Aorta (tissue), 5 donors: Measurements from ENCODE around the gene WWOX. TPM values are rescaled to one million over a fixed set of nuclear protein-coding genes. Genes with fewer than 3 reads are reported as not detected.
A peak's percentile ranks its signal among the peaks of the same experiment; 100 is the strongest.

ENCODE experiments used
- ATAC-seq: fragments of 200-7000 bp; cut with Tn5 transposase; one replicate; pipeline ENCODE4 v1.9.1; 2022; ENCODE audit warnings: moderate library complexity; ENCODE audit not compliant: low FRiP score
- DNase-seq, 2 donors: peaks; one replicate each; pipeline ENCODE4 v3.0.0-alpha.2; 2020
- H3K27ac ChIP-seq, 2 donors: one replicate each; pipeline ENCODE4 v1.5.1; 2013; ENCODE audit warnings: low read length in 2 of 2, mild to moderate bottlenecking in 2 of 2, moderate library complexity in 2 of 2, control low read depth in 1 of 2, inconsistent platforms in 1 of 2, low read depth in 1 of 2
- H3K27me3 ChIP-seq, 2 donors: one replicate each; pipeline ENCODE4 v1.6.1; 2013; ENCODE audit warnings: control low read depth in 1 of 2, low read length in 1 of 2, mild to moderate bottlenecking in 1 of 2, moderate library complexity in 1 of 2; ENCODE audit not compliant: insufficient read depth in 2 of 2, control insufficient read depth in 1 of 2
- H3K36me3 ChIP-seq, 2 donors: one replicate each; pipeline ENCODE4 v1.6.1; 2013; ENCODE audit warnings: control low read depth in 1 of 2, low read length in 1 of 2, mild to moderate bottlenecking in 1 of 2; ENCODE audit not compliant: insufficient read depth in 2 of 2, control insufficient read depth in 1 of 2
- H3K4me1 ChIP-seq, 2 donors: one replicate each; pipeline ENCODE4 v1.6.1; 2013; ENCODE audit warnings: low read length in 2 of 2, control low read depth in 1 of 2, mild to moderate bottlenecking in 1 of 2, moderate library complexity in 1 of 2; ENCODE audit not compliant: insufficient read depth in 2 of 2, control insufficient read depth in 1 of 2
- H3K4me3 ChIP-seq, 2 donors: one replicate each; pipeline ENCODE4 v1.5.1; 2013; ENCODE audit warnings: low read length in 2 of 2, control low read depth in 1 of 2, mild to moderate bottlenecking in 1 of 2
- H3K9me3 ChIP-seq: one replicate; pipeline ENCODE4 v1.6.1; 2013; ENCODE audit warnings: mild to moderate bottlenecking, low read length; ENCODE audit not compliant: control insufficient read depth
- WGBS, 2 donors: extraction: QIAGEN DNeasy Blood & Tissue Kit; methylation state at CpG; one replicate each; pipeline ENCODE4 v1.1.7; 2013; 5-methylcytosine and 5-hydroxymethylcytosine counted together
- intact Hi-C, 2 donors: fragments of 100-400 bp; cut with DNase I; formaldehyde crosslinking; loops; one replicate each; pipeline versions ENCODE4 v1.14.2 to v1.15.0; 2022
- polyA plus RNA-seq, 2 donors: library from polyadenylated mRNA; stranded (reverse); fragments of 200-250 nt; gene quantifications; one replicate each; pipeline ENCODE4 v1.2.3, GENCODE V29; 2013
- total RNA-seq, 2 donors: library from RNA; stranded (reverse); fragmentation: NEBNext Ultra II Directional; extraction: Animal tissue kit (Norgen Biotek cat#: 25700); gene quantifications; one replicate each; pipeline ENCODE4 v1.2.1, GENCODE V29; 2021
- donor health status: healthy with polysubstance abuse.
- donor health status: Bipolar disorder and iron deficiency.
- donor health status: DM: no; HTN: no; CAD: no.
- donor health status: DM: no; HTN: no; CAD: no.
- donor health status: DM: yes; HTN: yes; CAD: no.

WWOX gene
- total and polyA plus RNA-seq, 4 donors: 11.2 to 30.9 (median 14.6) TPM

- no peaks in the 10 kb centered on the region for H3K36me3 ChIP-seq
- DNase-seq (no peak), ATAC-seq (no peak)
- H3K4me1 ChIP-seq: no peaks in the 10 kb centered on the region
- intact Hi-C loops: no loop called here
- H3K9me3 ChIP-seq: peaks cover 4% of the 10 kb centered on the region
- H3K4me3 ChIP-seq: no peak overlapping the region
- H3K27me3 ChIP-seq: peaks cover 0 to 1% of the 10 kb centered on the region in 2 donors
- WGBS, 2 donors: 78 to 80% methylated on average over 12 of the region's 12 CpGs
- H3K27ac ChIP-seq: no peak overlapping the region
Observed at GRCh38 chr16:79121906-79122305, 1022.5 kb downstream of the WWOX start.

- no peaks in the 10 kb centered on the region for H3K36me3 ChIP-seq
- H3K4me1 ChIP-seq: no peaks in the 10 kb centered on the region
- no peak overlapping the region for H3K27ac ChIP-seq
- intact Hi-C loops: no loop called here
- ATAC-seq (no peak), DNase-seq (no peak)
- H3K4me3 ChIP-seq: no peak overlapping the region
- WGBS, 2 donors: 96 to 98% methylated on average over 8 of the region's 8 CpGs
- H3K9me3 ChIP-seq: peaks cover 2% of the 10 kb centered on the region
- peaks cover 0 to under 1% of the 10 kb centered on the region in 2 donors for H3K27me3 ChIP-seq
Observed at GRCh38 chr16:79122343-79122742, 1022.9 kb downstream of the WWOX start.

DNA sequence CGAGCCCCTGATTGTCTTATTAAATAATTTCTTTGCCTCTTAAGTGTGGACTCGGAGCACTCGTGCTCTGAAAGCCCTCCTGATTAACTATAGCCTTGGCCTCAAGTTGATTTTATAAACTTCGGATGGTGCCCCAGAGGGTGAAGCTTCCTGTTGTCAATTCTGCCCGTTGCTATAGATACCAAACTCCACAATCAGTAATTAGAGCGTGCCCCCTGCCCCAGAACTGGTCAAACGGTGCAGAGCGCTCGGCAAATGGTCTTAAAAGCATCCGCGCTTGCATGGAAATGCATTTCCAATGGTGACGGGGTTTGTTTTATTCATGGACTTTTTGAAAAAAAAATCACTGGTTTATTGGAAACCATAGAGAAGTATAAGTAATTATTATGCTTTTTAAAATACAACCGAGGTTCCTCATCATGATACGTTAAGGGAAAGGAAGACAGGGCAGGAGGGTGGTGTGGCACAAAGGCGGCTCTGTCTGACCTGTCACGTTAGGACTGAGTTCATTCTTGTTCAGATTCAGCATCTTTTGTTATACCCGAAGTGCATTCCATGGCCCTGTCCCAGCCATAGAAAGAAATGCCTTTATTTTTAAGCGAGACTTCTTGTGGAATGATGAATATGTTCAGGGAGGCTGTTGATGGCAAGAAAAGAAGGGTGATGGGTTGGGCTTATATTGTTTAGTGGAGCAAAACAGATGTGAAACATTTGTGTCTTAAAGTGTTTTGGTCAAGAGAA is 1024.7 kb downstream of the WWOX start:
- Histone ChIP-seq H3K4me3 (no peak overlapping the region), H3K27me3 (no peaks in the 10 kb centered on the region), H3K9me3 (peaks cover 2% of the 10 kb centered on the region), H3K36me3 (no peaks in the 10 kb centered on the region), H3K4me1 (no peaks in the 10 kb centered on the region), H3K27ac (no peak overlapping the region)
- no peak for DNase-seq
- no peak for ATAC-seq
- 74 to 77% methylated on average over 18 of the region's 18 CpGs for WGBS, 2 donors
- intact Hi-C loops: no loop called here

- Histone ChIP-seq H3K36me3 (no peaks in the 10 kb centered on the region), H3K4me3 (no peak overlapping the region), H3K27ac (no peak overlapping the region), H3K4me1 (no peaks in the 10 kb centered on the region), H3K9me3 (peaks cover 2% of the 10 kb centered on the region), H3K27me3 (no peaks in the 10 kb centered on the region)
- WGBS, 2 donors: 93 to 99% methylated on average over 1 of the region's 1 CpG
- intact Hi-C loops: no loop called here
- no peak for DNase-seq
- no peak for ATAC-seq
Observed at GRCh38 chr16:79127766-79128165, 1028.3 kb downstream of the WWOX start.

GRCh38 chr16:79128706-79129105 is 1029.3 kb downstream of the WWOX start:
- DNase-seq (no peak), ATAC-seq (no peak)
- Histone ChIP-seq H3K9me3 (no peaks in the 10 kb centered on the region), H3K27ac (no peak overlapping the region), H3K27me3 (no peaks in the 10 kb centered on the region), H3K4me3 (no peak overlapping the region), H3K4me1 (no peaks in the 10 kb centered on the region), H3K36me3 (no peaks in the 10 kb centered on the region)
- intact Hi-C loops: no loop called here
- WGBS, 2 donors: 96 to 98% methylated on average over 5 of the region's 5 CpGs

- no peak overlapping the region for H3K27ac ChIP-seq
- H3K4me1 ChIP-seq: no peaks in the 10 kb centered on the region
- DNase-seq (no peak), ATAC-seq (no peak)
- no peaks in the 10 kb centered on the region for H3K27me3 ChIP-seq
- no peak overlapping the region for H3K4me3 ChIP-seq
- intact Hi-C loops: no loop called here
- no peaks in the 10 kb centered on the region for H3K9me3 ChIP-seq
- WGBS, 2 donors: 94% methylated on average over 7 of the region's 7 CpGs
- no peaks in the 10 kb centered on the region for H3K36me3 ChIP-seq
Observed at GRCh38 chr16:79130616-79131015, 1031.2 kb downstream of the WWOX start.

GRCh38 chr16:79131321-79132075 is 1032.0 kb downstream of the WWOX start:
- intact Hi-C loops: no loop called here
- ATAC-seq: no peak
- H3K27me3 ChIP-seq: no peaks in the 10 kb centered on the region
- no peaks in the 10 kb centered on the region for H3K36me3 ChIP-seq
- no peak for DNase-seq
- no peak overlapping the region for H3K27ac ChIP-seq
- 95% methylated on average over 6 of the region's 6 CpGs for WGBS, 2 donors
- H3K4me1 ChIP-seq: no peaks in the 10 kb centered on the region
- no peaks in the 10 kb centered on the region for H3K9me3 ChIP-seq
- no peak overlapping the region for H3K4me3 ChIP-seq

DNA sequence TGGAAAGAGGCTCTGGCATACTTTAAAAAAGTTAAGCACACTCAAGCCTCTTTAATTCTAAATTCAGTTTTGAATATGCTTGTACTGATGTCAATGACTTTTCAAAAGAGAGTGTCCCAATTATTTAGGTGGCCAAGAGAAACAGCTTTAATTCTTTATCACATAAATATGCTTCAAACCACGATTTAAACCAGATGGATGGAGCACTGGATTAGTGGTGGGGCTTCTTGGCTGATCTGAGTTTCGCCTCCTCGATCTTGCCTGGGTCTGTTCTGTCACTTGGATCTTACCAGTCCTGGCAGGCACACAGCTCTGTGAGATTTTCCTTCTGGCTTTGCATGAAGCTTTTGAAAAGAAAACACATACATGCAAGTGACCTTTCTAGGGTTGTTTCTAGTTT is 1033.2 kb downstream of the WWOX start:
- Histone ChIP-seq H3K27ac (no peak overlapping the region), H3K9me3 (no peaks in the 10 kb centered on the region), H3K27me3 (no peaks in the 10 kb centered on the region), H3K4me3 (peak overlapping the region; percentile 26 to 31), H3K4me1 (no peaks in the 10 kb centered on the region), H3K36me3 (no peaks in the 10 kb centered on the region)
- intact Hi-C loops: no loop called here
- 0 to 8% methylated on average over 3 of the region's 3 CpGs for WGBS, 2 donors
- DNase-seq: no peak
- peak; percentile 56 for ATAC-seq

- ATAC-seq: no peak
- no peak overlapping the region for H3K27ac ChIP-seq
- WGBS, 2 donors: 85 to 88% methylated on average over 5 of the region's 5 CpGs
Observed at GRCh38 chr16:79134300-79134699, 1034.8 kb downstream of the WWOX start.

More at GRCh38 chr16:79134300-79134699, 1034.8 kb downstream of the WWOX start:
- no peaks in the 10 kb centered on the region for H3K4me1 ChIP-seq
- intact Hi-C loops: no loop called here
- DNase-seq: no peak
- no peaks in the 10 kb centered on the region for H3K27me3 ChIP-seq
- no peaks in the 10 kb centered on the region for H3K36me3 ChIP-seq
- no peak overlapping the region for H3K4me3 ChIP-seq
- H3K9me3 ChIP-seq: no peaks in the 10 kb centered on the region
